Measurements from ENCODE around the gene GABRB1.

DNA sequence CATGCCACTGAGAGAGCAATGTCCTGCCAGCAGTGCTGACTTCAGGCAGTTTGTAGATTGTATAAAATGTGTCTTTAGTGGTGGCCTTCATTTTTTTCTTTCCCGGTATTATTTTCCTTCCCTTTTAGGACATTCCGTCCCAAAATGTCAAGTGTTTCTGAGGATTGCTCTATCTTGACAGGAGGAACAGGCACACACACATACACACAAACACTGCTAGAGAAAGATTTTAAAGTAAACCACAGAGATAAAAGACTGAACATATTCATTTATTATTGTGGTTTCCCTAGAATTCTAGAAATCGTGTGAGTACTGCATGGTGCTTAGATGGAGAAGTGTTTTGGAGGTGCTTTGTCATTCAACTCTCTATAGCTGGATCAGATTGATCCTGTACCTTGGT is 111.9 kb downstream of the GABRB1 start:
- TF ChIP-seq, protein P1, sequence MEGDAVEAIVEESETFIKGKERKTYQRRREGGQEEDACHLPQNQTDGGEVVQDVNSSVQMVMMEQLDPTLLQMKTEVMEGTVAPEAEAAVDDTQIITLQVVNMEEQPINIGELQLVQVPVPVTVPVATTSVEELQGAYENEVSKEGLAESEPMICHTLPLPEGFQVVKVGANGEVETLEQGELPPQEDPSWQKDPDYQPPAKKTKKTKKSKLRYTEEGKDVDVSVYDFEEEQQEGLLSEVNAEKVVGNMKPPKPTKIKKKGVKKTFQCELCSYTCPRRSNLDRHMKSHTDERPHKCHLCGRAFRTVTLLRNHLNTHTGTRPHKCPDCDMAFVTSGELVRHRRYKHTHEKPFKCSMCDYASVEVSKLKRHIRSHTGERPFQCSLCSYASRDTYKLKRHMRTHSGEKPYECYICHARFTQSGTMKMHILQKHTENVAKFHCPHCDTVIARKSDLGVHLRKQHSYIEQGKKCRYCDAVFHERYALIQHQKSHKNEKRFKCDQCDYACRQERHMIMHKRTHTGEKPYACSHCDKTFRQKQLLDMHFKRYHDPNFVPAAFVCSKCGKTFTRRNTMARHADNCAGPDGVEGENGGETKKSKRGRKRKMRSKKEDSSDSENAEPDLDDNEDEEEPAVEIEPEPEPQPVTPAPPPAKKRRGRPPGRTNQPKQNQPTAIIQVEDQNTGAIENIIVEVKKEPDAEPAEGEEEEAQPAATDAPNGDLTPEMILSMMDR (IDR thresholded peaks at IDR 0.05): no peak
- TF ChIP-seq POLR2AphosphoS5 (IDR thresholded peaks at IDR 0.05; ENCODE audit: insufficient read depth in 1 of 2, low read depth in 1 of 2): no peak
- no peak for TF ChIP-seq POLR2A (IDR thresholded peaks at IDR 0.05)

Measured in vagina (tissue), 2 donors.